ENCODE measurements around the gene SYCE3.
"Not testable (repeated sequence)": the region's sequence is repeated elsewhere in the genome, so short reads cannot be mapped to it uniquely, and the experiment has no call there.

Gene SYCE3

DNA sequence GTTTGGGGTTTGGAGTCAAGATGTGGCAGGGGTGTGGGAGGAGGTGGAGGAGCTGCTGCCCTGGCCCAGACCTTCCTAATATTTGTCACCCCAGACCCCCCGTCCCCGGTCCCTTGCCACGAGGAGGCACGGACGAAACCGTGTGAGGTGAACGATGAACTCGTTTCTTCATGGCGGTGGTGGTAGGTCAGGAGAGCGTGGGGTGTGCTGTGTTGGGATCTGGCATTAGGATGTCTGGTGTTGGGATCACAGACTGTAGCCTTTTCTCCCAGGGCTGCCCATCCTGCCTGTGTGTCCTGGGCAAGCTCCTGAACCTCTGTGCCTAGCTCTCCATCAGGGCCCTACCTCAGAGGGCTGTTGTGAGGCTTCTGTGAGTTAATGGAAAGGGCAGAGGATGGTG is 46.3 kb upstream of the SYCE3 start:
- DNase-seq (ENCODE audit: low spot score): no peak
- no peak overlapping the region for H3K27ac ChIP-seq
- ChIA-PET POLR2A (ENCODE audit: low non-redundant PET) (no interaction called here), CTCF (no interaction called here)
- TF ChIP-seq, protein P1, sequence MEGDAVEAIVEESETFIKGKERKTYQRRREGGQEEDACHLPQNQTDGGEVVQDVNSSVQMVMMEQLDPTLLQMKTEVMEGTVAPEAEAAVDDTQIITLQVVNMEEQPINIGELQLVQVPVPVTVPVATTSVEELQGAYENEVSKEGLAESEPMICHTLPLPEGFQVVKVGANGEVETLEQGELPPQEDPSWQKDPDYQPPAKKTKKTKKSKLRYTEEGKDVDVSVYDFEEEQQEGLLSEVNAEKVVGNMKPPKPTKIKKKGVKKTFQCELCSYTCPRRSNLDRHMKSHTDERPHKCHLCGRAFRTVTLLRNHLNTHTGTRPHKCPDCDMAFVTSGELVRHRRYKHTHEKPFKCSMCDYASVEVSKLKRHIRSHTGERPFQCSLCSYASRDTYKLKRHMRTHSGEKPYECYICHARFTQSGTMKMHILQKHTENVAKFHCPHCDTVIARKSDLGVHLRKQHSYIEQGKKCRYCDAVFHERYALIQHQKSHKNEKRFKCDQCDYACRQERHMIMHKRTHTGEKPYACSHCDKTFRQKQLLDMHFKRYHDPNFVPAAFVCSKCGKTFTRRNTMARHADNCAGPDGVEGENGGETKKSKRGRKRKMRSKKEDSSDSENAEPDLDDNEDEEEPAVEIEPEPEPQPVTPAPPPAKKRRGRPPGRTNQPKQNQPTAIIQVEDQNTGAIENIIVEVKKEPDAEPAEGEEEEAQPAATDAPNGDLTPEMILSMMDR (conservative IDR thresholded peaks at IDR 0.05; ENCODE audit: low read depth): no peak

DNA sequence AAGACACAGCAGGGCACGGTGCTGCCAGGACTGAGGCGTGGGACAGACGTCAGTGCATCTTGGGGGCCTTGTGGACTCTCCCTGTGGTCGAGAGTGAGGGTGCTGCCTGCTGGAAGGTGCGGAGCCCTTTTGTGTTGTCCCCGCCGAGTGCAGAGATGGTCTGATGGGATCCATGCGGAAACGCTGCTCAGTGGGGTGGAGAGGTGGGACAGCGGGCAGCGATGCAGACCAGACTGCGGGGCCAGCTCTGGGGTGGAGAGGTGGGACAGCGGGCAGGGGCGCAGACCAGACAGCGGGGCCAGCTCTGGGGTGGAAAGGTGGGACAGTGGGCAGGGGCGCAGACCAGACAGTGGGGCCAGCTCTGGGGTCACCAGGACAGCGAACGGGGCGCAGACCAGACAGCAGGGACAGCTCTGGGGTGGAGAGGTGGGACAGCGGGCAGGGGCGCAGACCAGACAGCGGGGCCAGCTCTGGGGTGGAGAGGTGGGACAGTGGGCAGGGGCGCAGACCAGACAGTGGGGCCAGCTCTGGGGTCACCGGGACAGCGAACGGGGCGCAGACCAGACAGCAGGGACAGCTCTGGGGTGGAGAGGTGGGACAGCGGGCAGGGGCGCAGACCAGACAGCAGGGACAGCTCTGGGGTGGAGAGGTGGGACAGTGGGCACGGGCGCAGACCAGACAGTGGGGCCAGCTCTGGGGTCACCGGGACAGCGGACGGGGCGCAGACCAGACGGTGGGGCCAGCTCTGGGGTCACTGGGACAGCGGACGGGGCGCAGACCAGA is 45.5 kb upstream of the SYCE3 start:
- POLR2A ChIA-PET (ENCODE audit: low non-redundant PET); CTCF ChIA-PET; H3K27ac ChIP-seq; DNase-seq (ENCODE audit: low spot score): not testable (repeated sequence)

DNA sequence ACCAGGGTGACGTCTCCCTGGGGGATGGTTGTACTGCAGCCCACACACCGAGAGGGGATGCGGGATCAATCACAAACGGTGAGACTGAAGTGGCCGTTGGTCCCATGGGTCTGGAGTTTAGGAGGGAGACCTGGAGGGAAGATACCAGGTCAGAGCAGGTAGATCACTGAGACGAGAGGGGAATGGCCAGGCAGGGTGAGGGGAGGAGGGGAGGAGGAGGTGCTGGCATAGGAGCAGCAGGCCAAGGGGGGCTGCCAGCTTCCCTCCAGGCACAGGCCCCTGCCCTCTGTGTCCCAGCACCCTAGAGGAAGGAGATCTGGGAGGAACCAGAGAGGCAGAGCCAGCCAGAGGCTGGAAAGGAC is 44.9 kb upstream of the SYCE3 start:
- POLR2A ChIA-PET (ENCODE audit: low non-redundant PET): no interaction called here
- H3K27ac ChIP-seq: no peak overlapping the region
- CTCF ChIA-PET: no interaction called here
- no peak for DNase-seq (ENCODE audit: low spot score)
- TF ChIP-seq, protein P1 (conservative IDR thresholded peaks at IDR 0.05; ENCODE audit: low read depth): no peak

DNA sequence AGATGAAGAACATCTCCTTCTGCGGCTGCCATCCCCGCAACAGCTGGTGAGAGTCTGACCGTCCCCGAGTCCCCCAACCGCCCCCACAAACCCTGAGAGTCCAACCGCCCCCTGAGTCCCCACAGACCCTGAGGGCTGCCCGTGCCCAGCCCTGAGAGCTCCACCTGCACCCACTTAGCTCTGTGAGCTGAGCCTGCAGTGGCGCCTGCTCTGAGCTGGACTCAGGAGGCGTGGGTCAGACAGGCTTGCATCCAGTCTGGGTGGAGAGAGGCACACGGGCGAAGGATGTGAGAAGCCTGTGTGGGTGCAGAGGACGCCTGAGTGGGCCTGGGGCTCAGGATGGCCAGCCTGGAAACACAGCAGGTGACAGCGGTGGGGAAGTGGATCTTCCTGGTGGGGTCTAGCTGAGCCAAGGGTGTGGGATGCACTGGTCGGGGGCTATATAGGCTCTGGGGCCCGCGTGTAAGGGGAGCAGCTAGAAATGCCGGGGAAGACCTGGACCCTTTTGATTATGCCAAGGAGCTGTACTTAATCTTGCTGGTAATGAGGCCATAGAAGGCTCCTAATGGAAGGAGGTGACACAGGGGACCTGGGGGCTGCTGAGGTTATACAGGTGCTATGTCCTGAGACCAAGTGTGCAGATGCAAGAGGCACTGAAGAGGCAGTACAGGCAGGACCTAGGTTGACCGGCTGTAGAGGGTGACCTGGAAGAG is 44.4 kb upstream of the SYCE3 start:
- no peak overlapping the region for H3K27ac ChIP-seq
- ChIA-PET CTCF (no interaction called here), POLR2A (ENCODE audit: low non-redundant PET) (no interaction called here)
- no peak for DNase-seq (ENCODE audit: low spot score)
- TF ChIP-seq, protein P1 (conservative IDR thresholded peaks at IDR 0.05; ENCODE audit: low read depth): no peak

DNA sequence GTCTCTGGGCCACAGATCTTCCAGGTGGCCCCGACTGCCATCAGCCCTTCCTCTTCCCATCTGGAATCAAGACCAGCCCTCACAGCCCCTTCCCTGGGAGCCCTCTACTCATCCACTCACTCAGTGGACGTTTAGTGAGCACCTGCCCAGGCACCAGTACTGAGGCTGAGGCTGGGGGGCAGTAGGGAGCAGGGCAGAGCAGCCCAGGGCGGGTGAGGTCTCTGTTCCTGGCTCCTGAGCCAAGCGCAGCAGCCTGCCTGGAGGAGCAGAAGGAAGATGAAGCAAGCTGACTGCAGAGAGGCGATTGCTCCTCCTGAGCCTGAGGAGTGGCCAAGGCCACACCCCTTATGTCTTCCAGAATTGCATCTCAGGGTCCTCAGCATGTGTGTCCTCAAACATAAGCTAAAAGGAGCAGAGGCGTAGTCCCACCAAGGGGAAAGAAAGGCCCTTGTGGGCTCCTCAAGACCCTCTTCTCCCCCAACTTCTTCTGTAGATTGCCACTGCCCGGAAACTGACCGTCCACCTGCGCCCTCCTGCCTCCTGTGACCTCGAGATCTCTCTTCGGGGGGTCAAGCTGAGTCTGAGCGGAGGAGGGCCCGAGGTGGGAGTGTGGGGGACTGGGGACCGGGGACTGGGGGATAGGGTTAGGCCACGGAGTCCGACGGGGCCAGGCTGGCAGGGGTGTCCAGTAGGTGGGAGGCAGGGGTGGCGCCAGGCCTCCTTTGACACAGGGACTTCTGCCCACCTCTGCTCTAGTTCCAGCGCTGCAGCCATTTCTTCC is 43.6 kb upstream of the SYCE3 start:
- no peak overlapping the region for H3K27ac ChIP-seq
- POLR2A ChIA-PET (ENCODE audit: low non-redundant PET): no interaction called here
- TF ChIP-seq, protein P1 (conservative IDR thresholded peaks at IDR 0.05; ENCODE audit: low read depth): no peak
- DNase-seq (ENCODE audit: low spot score): no peak
- CTCF ChIA-PET: interaction anchor here (1.1 kb wide), 1 partner anchor 44 kb away, joined by 3 read pairs; the partner anchor contains the start of gene SYCE3

DNA sequence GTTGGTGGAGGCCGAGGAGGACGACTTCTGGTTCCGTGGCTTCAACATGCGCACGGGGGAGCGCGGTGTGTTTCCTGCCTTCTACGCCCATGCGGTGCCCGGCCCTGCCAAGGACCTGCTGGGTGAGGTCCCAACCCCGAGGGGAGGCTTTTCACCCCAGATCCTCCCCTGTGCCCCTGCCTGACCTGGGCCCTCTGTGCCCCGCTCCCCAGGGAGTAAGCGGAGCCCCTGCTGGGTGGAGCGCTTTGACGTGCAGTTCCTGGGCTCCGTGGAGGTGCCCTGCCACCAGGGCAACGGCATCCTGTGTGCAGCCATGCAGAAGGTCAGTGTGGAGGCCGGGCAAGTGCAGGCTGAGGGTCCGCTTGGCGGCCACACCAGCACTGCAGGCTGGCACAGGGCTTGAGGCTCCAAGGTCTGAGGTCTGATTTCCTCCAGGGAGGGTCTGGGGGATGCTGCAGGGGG is 42.9 kb upstream of the SYCE3 start:
- TF ChIP-seq, protein P1 (conservative IDR thresholded peaks at IDR 0.05; ENCODE audit: low read depth): no peak
- CTCF ChIA-PET: interaction anchor here (1.1 kb wide), 1 partner anchor 43 kb away, joined by 3 read pairs; the partner anchor contains the start of gene SYCE3
- no peak overlapping the region for H3K27ac ChIP-seq
- no peak for DNase-seq (ENCODE audit: low spot score)
- POLR2A ChIA-PET (ENCODE audit: low non-redundant PET): no interaction called here

All from RWPE1 (cell line).